Sigmoid colon (tissue), 4 donors: Measurements from ENCODE around the gene C12orf60.

Source experiments
- EP300 ChIP-seq, 4 donors: sonication (generic); formaldehyde crosslinking; IDR thresholded peaks; one replicate each; pipeline ENCODE4 v1.6.1; 2017; ENCODE audit warnings: antibody characterized with exemption in 4 of 4
- POLR2A ChIP-seq, 2 donors: fragments of 450-650 bp; IDR thresholded peaks; one replicate each; pipeline ENCODE4 v1.6.1; 2016; ENCODE audit warnings: antibody characterized with exemption in 2 of 2, mild to moderate bottlenecking in 2 of 2, moderate library complexity in 2 of 2
- POLR2AphosphoS5 ChIP-seq, 4 donors: sonication (generic); formaldehyde crosslinking; IDR thresholded peaks; one replicate each; pipeline ENCODE4 v1.6.1; 2017; ENCODE audit warnings: antibody characterized with exemption in 4 of 4
- TF ChIP-seq, protein P1 (sequence below), 4 experiments: fragments of 450-650 bp in 3 of 4; fragments of 200-600 bp in 1 of 4; IDR thresholded peaks; one replicate each; pipeline ENCODE4 v1.5.1; 2016 to 2019; ENCODE audit warnings: antibody characterized with exemption in 4 of 4, mild to moderate bottlenecking in 3 of 4, moderate library complexity in 2 of 4

DNA sequence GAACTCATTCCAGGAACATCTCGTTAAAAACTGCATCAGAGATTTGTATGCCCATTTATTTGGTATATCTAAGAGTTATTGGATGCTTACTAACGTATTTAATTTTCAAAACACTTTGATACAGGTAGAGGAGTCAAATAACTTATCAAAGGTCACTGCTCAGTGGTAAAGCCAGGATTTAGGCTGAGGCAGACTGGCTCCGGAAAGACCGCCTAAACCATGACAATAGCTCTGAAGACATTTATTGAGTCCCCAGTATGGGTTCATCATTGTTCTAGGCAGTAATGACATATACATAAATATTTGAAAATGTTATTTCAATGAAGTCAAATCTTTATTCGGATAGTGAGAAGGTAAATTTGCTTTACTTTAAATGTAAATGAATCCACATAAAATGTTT, 30.5 kb upstream of the C12orf60 start:
- TF ChIP-seq, protein P1, sequence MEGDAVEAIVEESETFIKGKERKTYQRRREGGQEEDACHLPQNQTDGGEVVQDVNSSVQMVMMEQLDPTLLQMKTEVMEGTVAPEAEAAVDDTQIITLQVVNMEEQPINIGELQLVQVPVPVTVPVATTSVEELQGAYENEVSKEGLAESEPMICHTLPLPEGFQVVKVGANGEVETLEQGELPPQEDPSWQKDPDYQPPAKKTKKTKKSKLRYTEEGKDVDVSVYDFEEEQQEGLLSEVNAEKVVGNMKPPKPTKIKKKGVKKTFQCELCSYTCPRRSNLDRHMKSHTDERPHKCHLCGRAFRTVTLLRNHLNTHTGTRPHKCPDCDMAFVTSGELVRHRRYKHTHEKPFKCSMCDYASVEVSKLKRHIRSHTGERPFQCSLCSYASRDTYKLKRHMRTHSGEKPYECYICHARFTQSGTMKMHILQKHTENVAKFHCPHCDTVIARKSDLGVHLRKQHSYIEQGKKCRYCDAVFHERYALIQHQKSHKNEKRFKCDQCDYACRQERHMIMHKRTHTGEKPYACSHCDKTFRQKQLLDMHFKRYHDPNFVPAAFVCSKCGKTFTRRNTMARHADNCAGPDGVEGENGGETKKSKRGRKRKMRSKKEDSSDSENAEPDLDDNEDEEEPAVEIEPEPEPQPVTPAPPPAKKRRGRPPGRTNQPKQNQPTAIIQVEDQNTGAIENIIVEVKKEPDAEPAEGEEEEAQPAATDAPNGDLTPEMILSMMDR (IDR thresholded peaks at IDR 0.05): no peak
- no peak for TF ChIP-seq POLR2A (IDR thresholded peaks at IDR 0.05)
- no peak for TF ChIP-seq EP300 (IDR thresholded peaks at IDR 0.05)
- no peak for TF ChIP-seq POLR2AphosphoS5 (IDR thresholded peaks at IDR 0.05)
